Endothelial cell (in vitro differentiated cells): ENCODE measurements around the gene PDK2. TPM values are rescaled to one million over a fixed set of nuclear protein-coding genes. Genes with fewer than 3 reads are reported as not detected.
A peak's percentile ranks its signal among the peaks of the same experiment; 100 is the strongest.

Experiments used
- DNase-seq: peaks from one replicate; pipeline ENCODE4 v3.0.0; 2021; ENCODE audit warnings: low spot score
- H3K27ac Mint-ChIP-seq: one replicate; pipeline ENCODE4 v1.8.0; 2021; ENCODE audit warnings: mixed read lengths, inconsistent platforms; ENCODE audit not compliant: unreplicated experiment
- H3K27me3 Mint-ChIP-seq: one replicate; pipeline ENCODE4 v1.8.0; 2021; ENCODE audit warnings: mild to moderate bottlenecking, moderate library complexity, mixed read lengths, inconsistent platforms; ENCODE audit not compliant: unreplicated experiment
- H3K36me3 Mint-ChIP-seq: one replicate; pipeline ENCODE4 v1.8.0; 2021; ENCODE audit warnings: mild to moderate bottlenecking, low read depth, mixed read lengths, inconsistent platforms; ENCODE audit not compliant: unreplicated experiment
- H3K4me1 Mint-ChIP-seq: one replicate; pipeline ENCODE4 v1.8.0; 2021; ENCODE audit warnings: mild to moderate bottlenecking, mixed read lengths, inconsistent platforms; ENCODE audit not compliant: unreplicated experiment
- H3K4me3 Mint-ChIP-seq: one replicate; pipeline ENCODE4 v1.8.0; 2021; ENCODE audit warnings: mild to moderate bottlenecking, mixed read lengths, inconsistent platforms; ENCODE audit not compliant: unreplicated experiment
- H3K9me3 Mint-ChIP-seq: one replicate; pipeline ENCODE4 v1.8.0; 2021; ENCODE audit warnings: mixed read lengths, inconsistent platforms; ENCODE audit not compliant: unreplicated experiment
- total RNA-seq: library from RNA; stranded (reverse); fragmentation: NEBNext Ultra II Directional; extraction: Animal tissue kit (Norgen Biotek cat#: 25700); gene quantifications from one replicate; pipeline ENCODE4 v1.2.1, GENCODE V29; 2021; ENCODE audit not compliant: unreplicated experiment
- TF ChIP-seq, protein P1 (sequence below): fragments of 200-600 bp; sonication (generic); IDR thresholded peaks from one replicate; pipeline ENCODE4 v1.5.0; 2021; ENCODE audit warnings: antibody characterized with exemption; ENCODE audit not compliant: unreplicated experiment

The PDK2 gene
- total RNA-seq, 1 donor from 2014 or later, result 37.1 TPM

DNA sequence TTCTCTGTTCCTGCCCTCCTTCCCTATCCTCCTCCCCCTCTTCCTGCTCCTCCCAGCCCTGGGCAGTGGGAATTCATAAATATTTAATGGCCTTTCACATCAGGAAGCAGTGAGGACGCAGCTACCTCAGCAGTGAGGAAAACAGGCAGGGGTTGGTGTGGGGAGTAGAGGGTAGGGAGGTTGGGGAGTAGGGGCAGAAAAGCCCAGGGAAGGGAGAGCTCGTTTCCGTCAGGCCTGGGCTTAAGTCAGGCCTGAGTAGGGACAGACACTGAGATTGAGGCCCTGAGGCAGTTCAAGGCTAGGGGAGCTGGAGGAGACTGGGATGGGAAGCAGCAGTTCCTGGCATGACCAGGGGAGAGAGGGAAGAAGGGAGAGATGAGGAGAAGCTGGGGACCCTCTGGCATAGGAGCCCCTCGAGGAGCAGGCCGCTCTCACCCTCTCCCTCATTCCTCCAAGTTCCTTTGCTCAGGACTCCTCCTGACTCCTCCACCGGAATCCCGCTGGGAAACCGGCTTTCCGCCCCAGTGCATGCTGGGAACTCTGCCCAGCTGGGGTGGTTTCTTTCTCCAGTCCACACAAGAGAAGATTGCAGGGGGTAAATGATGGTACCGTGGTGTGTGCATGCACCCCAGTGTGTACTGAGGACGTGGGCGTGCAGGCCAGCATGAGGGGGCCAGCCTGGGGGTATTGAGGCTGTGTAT, 28.6 kb downstream of the PDK2 start:
- peaks cover 22% of the 10 kb centered on the region for H3K27me3 Mint-ChIP-seq
- H3K27ac Mint-ChIP-seq, result peak overlapping the region; percentile 72
- peaks cover 42% of the 10 kb centered on the region for H3K4me1 Mint-ChIP-seq
- peaks cover 44% of the 10 kb centered on the region for H3K36me3 Mint-ChIP-seq
- TF ChIP-seq, protein P1, sequence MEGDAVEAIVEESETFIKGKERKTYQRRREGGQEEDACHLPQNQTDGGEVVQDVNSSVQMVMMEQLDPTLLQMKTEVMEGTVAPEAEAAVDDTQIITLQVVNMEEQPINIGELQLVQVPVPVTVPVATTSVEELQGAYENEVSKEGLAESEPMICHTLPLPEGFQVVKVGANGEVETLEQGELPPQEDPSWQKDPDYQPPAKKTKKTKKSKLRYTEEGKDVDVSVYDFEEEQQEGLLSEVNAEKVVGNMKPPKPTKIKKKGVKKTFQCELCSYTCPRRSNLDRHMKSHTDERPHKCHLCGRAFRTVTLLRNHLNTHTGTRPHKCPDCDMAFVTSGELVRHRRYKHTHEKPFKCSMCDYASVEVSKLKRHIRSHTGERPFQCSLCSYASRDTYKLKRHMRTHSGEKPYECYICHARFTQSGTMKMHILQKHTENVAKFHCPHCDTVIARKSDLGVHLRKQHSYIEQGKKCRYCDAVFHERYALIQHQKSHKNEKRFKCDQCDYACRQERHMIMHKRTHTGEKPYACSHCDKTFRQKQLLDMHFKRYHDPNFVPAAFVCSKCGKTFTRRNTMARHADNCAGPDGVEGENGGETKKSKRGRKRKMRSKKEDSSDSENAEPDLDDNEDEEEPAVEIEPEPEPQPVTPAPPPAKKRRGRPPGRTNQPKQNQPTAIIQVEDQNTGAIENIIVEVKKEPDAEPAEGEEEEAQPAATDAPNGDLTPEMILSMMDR, result no peak
- H3K9me3 Mint-ChIP-seq, result no peaks in the 10 kb centered on the region
- DNase-seq, result peak; percentile 49
- no peak overlapping the region for H3K4me3 Mint-ChIP-seq

DNA sequence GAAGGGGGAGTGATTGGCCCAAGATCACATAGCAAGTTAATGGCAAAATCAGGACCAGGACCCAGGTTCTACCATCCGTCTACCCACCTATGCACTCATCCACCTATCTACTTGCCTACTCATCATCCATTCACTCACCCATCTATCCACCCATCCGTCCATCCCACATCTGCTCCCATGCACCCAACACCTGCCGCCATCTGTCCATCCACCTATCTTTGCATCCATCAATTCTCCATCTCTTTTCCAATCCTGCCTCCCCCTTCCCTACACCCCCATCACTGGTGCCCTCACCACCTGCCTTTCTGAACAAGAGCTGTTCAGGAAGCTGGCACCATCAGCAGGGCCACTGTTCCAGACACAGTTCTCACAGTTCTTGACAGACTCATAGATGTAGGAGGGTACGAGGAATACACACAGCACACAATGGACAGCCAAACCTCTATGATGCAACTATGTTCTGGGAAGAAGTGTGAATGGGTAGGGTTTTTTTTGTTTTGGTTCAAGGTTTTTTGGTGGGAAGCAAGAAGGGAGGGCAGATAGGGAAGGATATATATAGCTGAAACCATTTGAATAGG, 30.4 kb downstream of the PDK2 start:
- TF ChIP-seq, protein P1, result no peak
- no peak overlapping the region for H3K27ac Mint-ChIP-seq

DNA sequence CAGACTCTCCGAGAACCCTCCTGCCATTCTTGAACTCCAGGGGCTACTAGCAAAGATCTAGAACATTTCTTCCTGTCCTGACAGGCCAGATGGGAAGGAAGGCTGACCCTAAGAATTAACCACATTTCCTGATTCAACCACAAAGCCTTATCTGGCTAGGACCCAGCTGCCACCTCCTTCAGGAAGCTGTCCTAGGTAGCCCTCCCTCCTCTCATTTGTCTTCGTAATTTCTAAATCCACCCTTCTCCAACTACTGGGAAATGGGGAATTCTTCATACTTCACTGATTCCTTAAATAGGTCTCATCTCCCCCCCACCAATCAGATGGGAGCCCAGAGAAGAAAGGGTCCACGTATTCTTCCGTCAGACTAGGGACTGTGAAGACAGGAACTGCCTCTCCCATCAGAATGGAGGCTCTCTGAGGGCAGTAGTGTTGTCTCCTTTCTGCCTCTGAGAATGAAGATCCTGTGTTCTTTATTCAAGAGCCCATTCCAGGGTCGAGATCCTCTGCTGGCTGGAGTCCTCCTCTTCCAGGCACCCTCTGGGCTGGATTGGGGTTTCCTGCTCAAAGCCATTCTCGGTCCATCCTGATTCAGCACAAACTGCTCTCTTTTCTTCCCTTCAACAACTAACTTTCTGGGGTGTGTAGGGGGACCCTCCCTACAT, 32.7 kb downstream of the PDK2 start:
- Mint-ChIP-seq H3K4me1 (peaks cover 56% of the 10 kb centered on the region), H3K27me3 (peaks cover 18% of the 10 kb centered on the region), H3K27ac (peak overlapping the region; percentile 67), H3K9me3 (no peaks in the 10 kb centered on the region), H3K36me3 (peaks cover 14% of the 10 kb centered on the region), H3K4me3 (peak overlapping the region; percentile 99)
- TF ChIP-seq, protein P1, result no peak
- no peak for DNase-seq

More for the DNA sequence above, 30.4 kb downstream of the PDK2 start:
- peaks cover 43% of the 10 kb centered on the region for H3K4me1 Mint-ChIP-seq
- DNase-seq, result no peak
- peaks cover 15% of the 10 kb centered on the region for H3K27me3 Mint-ChIP-seq
- peaks cover 30% of the 10 kb centered on the region for H3K36me3 Mint-ChIP-seq
- H3K9me3 Mint-ChIP-seq, result no peaks in the 10 kb centered on the region
- H3K4me3 Mint-ChIP-seq, result peak overlapping the region; percentile 47

DNA sequence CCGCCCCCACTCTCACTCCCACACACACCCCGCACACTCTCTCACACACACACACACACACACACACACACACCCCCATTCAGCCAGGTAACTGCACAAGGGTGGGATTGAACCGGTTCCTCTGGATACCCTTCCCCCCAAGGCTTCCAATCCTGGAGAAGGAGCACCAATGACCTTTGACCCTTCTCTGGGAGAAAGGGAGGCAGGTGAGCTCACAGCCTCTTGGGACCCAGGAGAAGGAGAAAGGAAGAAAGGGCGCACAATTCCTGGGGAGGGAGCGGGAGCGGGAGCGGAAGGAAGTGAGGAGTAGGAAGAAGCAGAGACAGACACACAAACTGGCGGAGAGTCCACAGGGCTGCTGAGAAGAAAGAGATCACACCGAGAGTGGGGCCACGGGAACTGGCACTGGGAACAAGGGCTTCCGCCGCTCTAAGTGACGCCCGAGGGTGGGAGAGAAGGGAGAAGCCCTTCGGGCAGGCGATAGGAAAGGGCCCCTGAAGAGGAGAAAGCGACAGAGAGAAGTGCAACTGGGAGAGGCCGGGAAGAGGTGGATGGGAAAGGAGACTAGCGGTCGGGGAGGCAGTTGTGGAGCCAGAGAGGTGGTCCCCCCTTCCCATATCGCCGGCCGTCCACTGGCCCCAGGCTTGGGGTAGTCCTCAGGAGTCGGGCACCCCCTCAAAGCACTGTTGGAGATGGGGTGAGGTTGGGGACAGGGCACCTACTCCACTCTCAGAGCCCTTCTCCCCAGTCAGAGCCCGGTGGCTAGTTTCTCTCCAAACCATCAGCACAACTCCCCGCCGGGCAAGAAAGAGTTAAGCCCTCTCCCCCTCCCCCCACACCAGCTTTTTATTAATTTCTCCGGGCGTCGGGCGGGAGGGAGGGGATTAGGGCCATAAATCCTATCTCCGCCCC, 33.5 kb downstream of the PDK2 start:
- H3K27ac Mint-ChIP-seq, result peak overlapping the region; percentile 97
- peak; percentile 56 for DNase-seq
- TF ChIP-seq, protein P1, result no peak

More for the DNA sequence above, 33.5 kb downstream of the PDK2 start:
- Mint-ChIP-seq H3K27me3 (peaks cover 18% of the 10 kb centered on the region), H3K4me1 (peaks cover 56% of the 10 kb centered on the region), H3K4me3 (peak overlapping the region; percentile 99), H3K36me3 (peaks cover 14% of the 10 kb centered on the region), H3K9me3 (no peaks in the 10 kb centered on the region)
